Activated CD4-positive, alpha-beta T cell treated with anti-CD3 and anti-CD28 coated beads for 36 hours (primary cell): ENCODE data around the gene PSMB7. TPM values are rescaled to one million over a fixed set of nuclear protein-coding genes. Genes with fewer than 3 reads are reported as not detected.
"Not testable (repeated sequence)": the region's sequence is repeated elsewhere in the genome, so short reads cannot be mapped to it uniquely, and the experiment has no call there.

Source experiments
- ATAC-seq: fragments of 200-7000 bp; cut with Tn5 transposase; one replicate; pipeline ENCODE4 v1.10.0; 2021; ENCODE audit warnings: mild to moderate bottlenecking, moderate library complexity
- CTCF ChIA-PET: fragments of 350-600 bp; sonication (Branson Sonifier 250); formaldehyde crosslinking; loops from one replicate; lab custom pipeline; 2021; ENCODE audit warnings: antibody characterized with exemption; lab: Charles Lee
- POLR2A ChIA-PET: fragments of 350-600 bp; sonication (Branson Sonifier 250); formaldehyde crosslinking; loops from one replicate; lab custom pipeline; 2021; ENCODE audit warnings: antibody characterized with exemption, inconsistent platforms; lab: Charles Lee
- DNase-seq: peaks from one replicate; pipeline ENCODE4 v3.0.0-alpha.2; 2020
- H3K27ac Mint-ChIP-seq: one replicate; pipeline ENCODE4 v1.8.0; 2021; ENCODE audit warnings: mixed read lengths
- H3K27me3 Mint-ChIP-seq: one replicate; pipeline ENCODE4 v1.8.0; 2021; ENCODE audit warnings: mixed read lengths
- H3K36me3 Mint-ChIP-seq: one replicate; pipeline ENCODE4 v1.8.0; 2021; ENCODE audit warnings: low read depth, mixed read lengths
- H3K4me1 Mint-ChIP-seq: one replicate; pipeline ENCODE4 v1.8.0; 2021; ENCODE audit warnings: mixed read lengths
- H3K4me3 Mint-ChIP-seq: one replicate; pipeline ENCODE4 v1.8.0; 2021; ENCODE audit warnings: mild to moderate bottlenecking, moderate library complexity, mixed read lengths
- H3K9me3 Mint-ChIP-seq: one replicate; pipeline ENCODE4 v1.8.0; 2021; ENCODE audit warnings: low read depth, mixed read lengths
- intact Hi-C, 2 experiments: fragments of 100-400 bp; cut with DNase I in 1 of 2; cut with micrococcal nuclease in 1 of 2; formaldehyde crosslinking; loops; one replicate each; pipeline versions ENCODE4 v1.14.2 to v1.15.1; 2022 to 2024; cut with DNase I, micrococcal nuclease
- total RNA-seq, 2 experiments: library from RNA; stranded (reverse); gene quantifications; one replicate each; pipeline ENCODE4 v1.2.3, GENCODE V29; 2021

PSMB7 gene
- total RNA-seq, 2 experiments from 2014 or later: 143 to 164 TPM

DNA sequence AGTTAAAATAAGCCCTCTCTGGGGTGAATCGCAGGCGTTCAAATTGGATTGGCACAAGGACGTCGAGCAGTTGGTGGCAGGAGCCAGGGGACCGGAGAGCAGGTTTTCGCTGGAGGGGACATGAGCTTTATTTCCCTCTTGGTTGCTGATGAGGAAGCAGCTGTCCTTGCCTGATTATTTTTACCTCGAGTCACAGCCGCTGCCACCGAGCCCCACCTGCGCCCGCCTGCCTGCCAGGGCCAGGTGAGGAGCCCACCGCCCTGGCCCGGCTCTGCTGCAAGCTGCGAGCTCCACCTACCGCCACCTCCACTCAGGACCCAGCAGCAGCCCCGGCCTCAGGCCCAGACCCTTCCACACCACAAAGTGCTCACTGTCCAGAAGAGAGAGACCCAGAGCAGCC is 26.0 kb upstream of the PSMB7 start:
- Mint-ChIP-seq H3K27ac (no peak overlapping the region), H3K4me1 (no peaks in the 10 kb centered on the region), H3K36me3 (no peaks in the 10 kb centered on the region), H3K4me3 (no peak overlapping the region), H3K9me3 (peaks cover 2% of the 10 kb centered on the region), H3K27me3 (peaks cover 26% of the 10 kb centered on the region)
- DNase-seq (no peak), ATAC-seq (no peak)
- ChIA-PET CTCF (interaction anchor here (0.6 kb wide), 1 partner anchor 311 kb away, joined by 4 read pairs; no protein-coding TSS in a partner anchor), POLR2A (no interaction called here)
- intact Hi-C loops: no loop called here

DNA sequence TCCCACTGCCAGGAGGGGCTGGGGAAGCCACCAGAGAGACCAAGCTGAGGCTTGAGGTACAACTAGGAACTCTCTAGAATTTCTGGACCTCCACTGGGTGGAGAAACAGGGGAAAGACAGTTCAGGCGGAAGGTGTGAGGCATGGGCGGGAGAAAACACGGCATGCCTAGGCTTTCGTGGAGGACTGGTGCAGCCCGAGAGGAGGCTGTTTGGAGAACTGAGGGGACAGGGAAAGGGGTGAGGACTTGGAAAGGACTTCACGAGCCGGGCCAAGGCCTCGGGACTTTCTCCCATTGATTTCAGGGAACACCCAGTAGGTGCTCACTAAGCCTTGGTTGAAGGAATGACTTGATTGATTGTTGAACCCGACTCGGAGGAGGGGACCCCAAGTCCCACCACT is 25.5 kb upstream of the PSMB7 start:
- H3K9me3 Mint-ChIP-seq: peaks cover 2% of the 10 kb centered on the region
- peaks cover 25% of the 10 kb centered on the region for H3K27me3 Mint-ChIP-seq
- no peak for ATAC-seq
- H3K27ac Mint-ChIP-seq: no peak overlapping the region
- intact Hi-C loops: no loop called here
- ChIA-PET CTCF (interaction anchor here (0.6 kb wide), 1 partner anchor 311 kb away, joined by 4 read pairs; no protein-coding TSS in a partner anchor), POLR2A (no interaction called here)
- no peak overlapping the region for H3K4me3 Mint-ChIP-seq
- no peak for DNase-seq
- no peaks in the 10 kb centered on the region for H3K36me3 Mint-ChIP-seq
- H3K4me1 Mint-ChIP-seq: no peaks in the 10 kb centered on the region

DNA sequence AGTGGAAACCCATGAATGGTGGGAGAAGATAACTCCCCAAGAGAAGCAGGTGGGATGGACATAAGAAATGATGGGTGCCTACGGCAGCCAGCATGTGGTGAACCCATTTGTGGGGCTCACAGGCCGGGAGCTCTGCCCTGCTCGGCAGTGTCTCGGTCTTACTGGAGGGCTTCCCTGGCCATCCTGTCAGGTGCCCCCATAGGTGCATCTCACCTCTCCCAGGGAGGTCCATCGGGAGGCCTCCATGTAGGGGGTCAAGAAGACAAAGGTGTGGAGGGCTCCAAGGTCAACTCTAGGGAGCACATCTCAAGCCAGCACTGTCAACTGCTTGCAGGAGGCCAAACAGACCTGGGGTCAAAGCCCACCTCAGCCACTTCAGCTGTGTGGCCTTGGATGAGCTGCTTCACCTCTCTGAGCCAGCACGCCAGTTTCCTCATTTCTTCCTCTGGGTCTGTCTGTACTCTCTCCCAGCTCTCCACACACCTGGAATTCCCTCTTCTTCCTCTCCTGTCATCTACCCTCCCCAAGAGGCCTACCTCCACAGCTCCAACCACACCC is 24.5 kb upstream of the PSMB7 start:
- CTCF ChIA-PET: no interaction called here
- peaks cover 22% of the 10 kb centered on the region for H3K27me3 Mint-ChIP-seq
- DNase-seq (no peak), ATAC-seq (no peak)
- no peak overlapping the region for H3K4me3 Mint-ChIP-seq
- peaks cover 2% of the 10 kb centered on the region for H3K9me3 Mint-ChIP-seq
- POLR2A ChIA-PET: no interaction called here
- intact Hi-C loops: no loop called here
- H3K4me1 Mint-ChIP-seq: no peaks in the 10 kb centered on the region
- no peak overlapping the region for H3K27ac Mint-ChIP-seq
- no peaks in the 10 kb centered on the region for H3K36me3 Mint-ChIP-seq

DNA sequence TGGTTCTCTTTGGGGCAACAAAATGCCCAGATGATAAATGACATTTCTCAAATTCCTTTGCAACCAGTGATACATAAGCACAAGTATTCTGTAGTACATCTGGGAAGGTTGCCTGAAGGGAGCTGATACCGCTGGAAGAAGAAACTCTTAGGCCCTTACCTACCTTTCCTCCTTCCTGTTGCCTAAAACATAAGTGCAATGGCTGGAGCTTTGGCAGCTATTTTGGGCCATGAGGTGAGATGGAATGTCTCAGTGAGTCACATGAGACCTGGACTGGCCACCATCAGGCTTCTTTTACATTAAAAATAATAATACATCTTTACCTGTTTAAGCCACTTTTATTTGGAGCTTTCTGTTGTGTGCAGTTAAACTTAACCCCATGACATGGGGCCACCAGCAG is 23.8 kb upstream of the PSMB7 start:
- DNase-seq: no peak
- Mint-ChIP-seq H3K4me3 (no peak overlapping the region), H3K27ac (no peak overlapping the region), H3K4me1 (no peaks in the 10 kb centered on the region), H3K9me3 (peaks cover 2% of the 10 kb centered on the region), H3K27me3 (peaks cover 21% of the 10 kb centered on the region), H3K36me3 (no peaks in the 10 kb centered on the region)
- ATAC-seq: no peak
- CTCF ChIA-PET: no interaction called here
- intact Hi-C loops: no loop called here
- POLR2A ChIA-PET: no interaction called here

DNA sequence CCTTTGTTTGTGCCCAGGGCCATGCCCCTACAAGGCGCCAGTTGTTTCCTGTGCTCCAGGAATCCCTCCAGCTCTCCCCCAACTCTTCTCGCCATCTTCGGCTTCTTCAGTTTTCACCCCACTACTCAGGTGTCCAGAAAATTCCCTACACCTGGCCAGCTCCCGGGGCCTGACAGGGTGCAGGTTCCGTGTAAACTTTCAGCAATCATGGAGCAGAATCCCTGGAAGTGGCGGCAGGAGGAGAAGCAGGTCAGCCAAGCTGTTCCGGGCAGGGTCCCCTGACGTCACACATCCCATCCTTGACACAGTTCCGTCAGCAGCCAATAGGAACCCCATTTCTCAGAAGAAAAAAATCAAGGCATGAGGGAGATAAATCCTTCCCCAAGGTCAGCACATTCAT is 22.8 kb upstream of the PSMB7 start:
- Mint-ChIP-seq H3K27me3 (peaks cover 21% of the 10 kb centered on the region), H3K4me3 (no peak overlapping the region), H3K9me3 (peaks cover 2% of the 10 kb centered on the region), H3K4me1 (no peaks in the 10 kb centered on the region), H3K36me3 (no peaks in the 10 kb centered on the region), H3K27ac (no peak overlapping the region)
- DNase-seq: no peak
- no peak for ATAC-seq
- intact Hi-C loops: no loop called here
- ChIA-PET POLR2A (interaction anchor here (0.6 kb wide), 1 partner anchor 63 kb away, joined by 4 read pairs; no protein-coding TSS in a partner anchor), CTCF (no interaction called here)

DNA sequence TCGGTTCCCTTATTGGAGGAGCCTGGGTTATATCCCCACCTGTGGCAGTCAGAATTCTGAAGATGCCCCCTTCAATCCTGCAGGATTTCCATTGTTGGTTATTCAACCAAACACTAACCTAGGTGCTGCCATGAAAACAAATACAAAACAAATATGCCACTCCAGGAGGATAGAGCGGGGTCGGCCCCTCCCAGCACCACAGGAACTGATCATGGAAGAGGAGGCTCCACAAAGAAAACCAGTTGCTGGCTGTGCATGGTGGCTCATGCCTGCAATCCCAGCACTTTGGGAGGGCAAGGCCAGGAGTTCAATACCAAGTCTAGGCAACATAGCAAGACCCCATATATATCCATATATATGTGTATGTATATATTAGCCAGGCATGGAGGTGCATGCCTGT is 21.8 kb upstream of the PSMB7 start:
- peaks cover 2% of the 10 kb centered on the region for H3K9me3 Mint-ChIP-seq
- no peak overlapping the region for H3K27ac Mint-ChIP-seq
- intact Hi-C loops: no loop called here
- H3K27me3 Mint-ChIP-seq: peaks cover 18% of the 10 kb centered on the region
- no peaks in the 10 kb centered on the region for H3K4me1 Mint-ChIP-seq
- H3K4me3 Mint-ChIP-seq: no peak overlapping the region
- ChIA-PET CTCF (no interaction called here), POLR2A (no interaction called here)
- H3K36me3 Mint-ChIP-seq: no peaks in the 10 kb centered on the region
- ATAC-seq (no peak), DNase-seq (no peak)

DNA sequence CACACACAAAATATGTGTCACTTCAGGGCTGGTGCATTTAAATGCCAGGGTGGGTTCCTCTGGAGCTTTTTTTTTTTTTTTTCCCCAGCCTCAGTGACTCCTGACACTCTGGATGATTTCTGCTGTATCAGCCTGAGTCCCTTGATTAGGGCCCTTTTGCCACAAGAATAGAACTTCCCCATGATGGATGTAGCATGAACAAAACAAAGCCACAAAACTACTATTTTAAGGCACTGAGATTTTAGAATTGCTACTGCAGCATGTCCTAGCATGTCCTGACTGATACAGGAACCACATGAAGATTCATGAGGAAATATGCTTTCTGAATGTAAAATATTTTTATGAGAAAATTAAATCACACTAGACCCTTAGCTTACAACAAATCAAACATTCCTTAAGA is 21.1 kb upstream of the PSMB7 start:
- Mint-ChIP-seq H3K36me3 (no peaks in the 10 kb centered on the region), H3K27me3 (peaks cover 12% of the 10 kb centered on the region), H3K9me3 (peaks cover 2% of the 10 kb centered on the region), H3K4me1 (no peaks in the 10 kb centered on the region), H3K27ac (no peak overlapping the region), H3K4me3 (no peak overlapping the region)
- ATAC-seq: no peak
- intact Hi-C loops: no loop called here
- DNase-seq: no peak
- POLR2A ChIA-PET: interaction anchor here (0.7 kb wide), 1 partner anchor 1054 kb away, joined by 5 read pairs; no protein-coding TSS in a partner anchor
- CTCF ChIA-PET: no interaction called here

DNA sequence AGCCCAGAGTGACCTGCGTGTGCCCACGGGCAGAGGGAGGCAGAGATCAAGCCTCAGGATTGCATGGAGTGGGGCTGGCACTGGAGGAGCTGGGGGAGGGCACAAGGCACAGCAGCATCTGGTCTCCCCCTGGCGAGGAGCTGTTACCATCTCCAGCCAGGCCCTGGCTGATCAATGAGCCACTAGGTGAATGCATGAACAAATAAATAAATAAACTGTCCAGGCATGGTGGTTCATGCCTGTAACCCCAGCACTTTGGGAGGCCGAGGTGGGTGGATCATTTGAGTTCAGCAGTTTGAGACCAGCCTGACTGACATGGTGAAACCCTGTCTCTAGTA is 14.3 kb upstream of the PSMB7 start:
- Mint-ChIP-seq H3K36me3 (no peaks in the 10 kb centered on the region), H3K27ac (no peak overlapping the region), H3K9me3 (no peaks in the 10 kb centered on the region), H3K27me3 (peaks cover 3% of the 10 kb centered on the region), H3K4me3 (no peak overlapping the region), H3K4me1 (no peaks in the 10 kb centered on the region)
- intact Hi-C loops: no loop called here
- ATAC-seq (no peak), DNase-seq (no peak)
- CTCF ChIA-PET: interaction anchor here (1.0 kb wide), 1 partner anchor 231 kb away, joined by 3 read pairs; no protein-coding TSS in a partner anchor
- POLR2A ChIA-PET: no interaction called here

DNA sequence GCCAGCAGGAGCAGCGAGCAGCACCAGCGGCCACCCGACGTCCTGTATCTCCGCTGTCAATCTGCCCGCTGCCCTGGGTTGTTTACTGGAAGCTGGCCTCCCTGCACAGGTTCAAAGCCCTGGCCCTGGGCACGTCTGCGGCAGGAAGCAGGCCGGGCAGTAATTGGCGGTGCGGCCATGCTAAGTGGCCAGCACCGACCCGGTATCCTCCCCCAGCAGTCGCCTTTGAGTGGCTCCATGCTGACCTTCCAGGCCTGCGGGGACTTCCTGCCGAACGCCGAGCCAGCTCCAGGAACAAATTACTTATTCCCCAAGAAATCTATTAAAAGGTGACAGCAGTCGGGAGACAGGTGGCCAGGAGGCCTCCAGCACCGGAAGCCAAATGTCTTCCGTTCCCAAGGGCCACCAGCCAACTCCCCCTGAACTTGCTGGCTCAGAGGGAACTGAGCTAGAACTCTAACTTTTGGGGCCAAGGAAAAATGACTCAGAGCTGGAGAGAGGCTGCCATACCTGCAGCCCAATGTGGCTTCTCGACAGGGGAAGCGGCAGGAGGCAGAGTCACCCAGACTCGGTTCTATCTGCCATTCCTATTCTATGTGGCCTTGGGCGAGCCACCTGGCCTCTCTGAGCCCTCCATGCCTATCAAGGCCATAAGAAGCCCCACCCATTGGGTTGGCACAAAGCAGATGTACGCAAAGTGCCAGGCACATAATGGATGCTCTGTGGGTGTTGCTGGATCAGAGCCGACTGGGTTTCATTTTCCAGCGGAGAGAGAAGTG is 13.7 kb upstream of the PSMB7 start:
- Mint-ChIP-seq H3K27ac (no peak overlapping the region), H3K27me3 (peaks cover 3% of the 10 kb centered on the region), H3K4me1 (no peaks in the 10 kb centered on the region), H3K4me3 (no peak overlapping the region), H3K36me3 (no peaks in the 10 kb centered on the region), H3K9me3 (no peaks in the 10 kb centered on the region)
- POLR2A ChIA-PET: no interaction called here
- DNase-seq (no peak), ATAC-seq (no peak)
- intact Hi-C loops: no loop called here
- CTCF ChIA-PET: no interaction called here

DNA sequence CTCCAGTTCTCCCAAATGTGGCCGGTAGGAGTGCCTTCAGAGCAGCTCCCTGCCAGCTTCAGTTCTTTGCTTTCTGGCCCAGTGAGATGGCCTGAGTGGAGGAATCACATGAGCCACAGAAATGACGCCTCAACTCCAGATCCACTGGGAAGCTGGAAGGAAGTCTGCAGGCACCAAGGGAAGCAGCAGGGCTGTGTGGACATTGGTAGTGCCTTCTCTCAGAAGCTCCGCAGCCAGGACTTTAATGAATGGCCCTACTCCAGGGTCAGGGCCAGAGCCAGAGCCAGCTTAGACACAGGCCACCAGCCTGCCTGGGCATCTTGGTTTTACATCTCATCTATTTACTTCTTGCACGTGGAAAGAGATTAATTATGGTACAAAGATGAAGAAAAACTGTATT is 12.0 kb upstream of the PSMB7 start:
- H3K4me1 Mint-ChIP-seq: no peaks in the 10 kb centered on the region
- POLR2A ChIA-PET: no interaction called here

DNA sequence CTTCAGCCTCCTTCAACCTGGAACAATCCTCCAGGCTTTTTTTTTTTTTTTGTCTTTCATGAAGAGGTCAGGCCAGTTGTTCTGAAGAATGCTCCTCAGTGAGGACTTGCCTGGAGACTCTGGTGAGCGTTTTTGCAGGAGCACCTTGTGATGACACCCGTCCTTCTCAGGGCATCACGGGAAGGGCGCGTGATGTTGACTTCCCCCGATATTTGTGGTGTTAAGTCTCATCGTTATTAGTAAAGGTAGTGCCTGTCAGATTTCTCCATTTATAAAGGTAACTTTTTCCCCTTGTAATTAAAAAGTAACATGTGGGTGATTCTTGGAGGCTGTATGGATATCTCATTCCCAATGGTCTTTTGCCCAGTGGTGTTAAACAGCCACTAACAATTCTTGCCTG is 11.1 kb upstream of the PSMB7 start:
- Mint-ChIP-seq H3K9me3 (no peaks in the 10 kb centered on the region), H3K36me3 (no peaks in the 10 kb centered on the region), H3K27me3 (peaks cover 3% of the 10 kb centered on the region), H3K4me1 (no peaks in the 10 kb centered on the region), H3K27ac (no peak overlapping the region), H3K4me3 (no peak overlapping the region)
- POLR2A ChIA-PET: no interaction called here
- intact Hi-C loops: no loop called here
- DNase-seq (no peak), ATAC-seq (no peak)
- CTCF ChIA-PET: no interaction called here

More for the DNA sequence above, 12.0 kb upstream of the PSMB7 start:
- no peak overlapping the region for H3K27ac Mint-ChIP-seq
- ATAC-seq (no peak), DNase-seq (no peak)
- peaks cover 3% of the 10 kb centered on the region for H3K27me3 Mint-ChIP-seq
- no peaks in the 10 kb centered on the region for H3K9me3 Mint-ChIP-seq
- CTCF ChIA-PET: interaction anchor here (0.7 kb wide), 1 partner anchor 9 kb away, joined by 4 read pairs; no protein-coding TSS in a partner anchor
- H3K36me3 Mint-ChIP-seq: no peaks in the 10 kb centered on the region
- intact Hi-C loops: no loop called here
- H3K4me3 Mint-ChIP-seq: no peak overlapping the region

DNA sequence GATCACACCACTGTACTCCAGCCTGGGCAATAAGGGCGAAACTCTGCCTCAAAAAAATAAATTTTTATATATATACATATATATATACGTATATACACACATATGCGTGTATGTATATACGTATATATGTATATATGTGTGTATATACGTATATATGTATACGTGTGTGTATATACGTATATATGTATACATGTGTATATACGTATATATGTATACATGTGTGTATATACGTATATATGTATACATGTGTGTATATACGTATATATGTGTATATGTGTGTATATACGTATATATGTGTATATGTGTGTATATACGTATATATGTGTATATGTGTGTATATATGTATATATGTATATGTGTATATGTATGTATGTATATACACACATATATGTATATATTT is 10.5 kb upstream of the PSMB7 start:
- H3K27me3 Mint-ChIP-seq, H3K4me3 Mint-ChIP-seq, H3K27ac Mint-ChIP-seq, H3K36me3 Mint-ChIP-seq, H3K9me3 Mint-ChIP-seq, intact Hi-C loops, ATAC-seq, H3K4me1 Mint-ChIP-seq, POLR2A ChIA-PET, DNase-seq: not testable (repeated sequence)
- CTCF ChIA-PET: interaction anchor here (0.6 to 0.7 kb wide), 2 partner anchors 102 to 1623 kb away, joined by 4 read pairs; no protein-coding TSS in a partner anchor
